Esophagus muscularis mucosa (tissue), 4 donors: ENCODE data around the gene ARID4B. TPM values are rescaled to one million over a fixed set of nuclear protein-coding genes. Genes with fewer than 3 reads are reported as not detected.

Experiments used
- DNase-seq: peaks from one replicate; pipeline ENCODE4 v3.0.0-alpha.2; 2017; ENCODE audit errors: extremely low spot score
- H3K27ac ChIP-seq, 4 donors: fragments of 200-600 bp; sonication (generic); replicated peaks in 1 of 4; 1 replicate in 3 of 4; 2 replicates in 1 of 4; pipeline ENCODE4 v1.5.1; 2016 to 2019; ENCODE audit warnings: mild to moderate bottlenecking in 1 of 4
- H3K27me3 ChIP-seq, 4 donors: fragments of 200-600 bp; sonication (generic); one replicate each; pipeline versions ENCODE4 v1.5.1 to v1.6.0; 2016 to 2019
- H3K36me3 ChIP-seq, 4 donors: fragments of 200-600 bp; sonication (generic); one replicate each; pipeline ENCODE4 v1.5.1; 2016 to 2019
- H3K4me1 ChIP-seq, 4 donors: fragments of 200-600 bp; sonication (generic); one replicate each; pipeline ENCODE4 v1.5.1; 2016 to 2019
- H3K4me3 ChIP-seq, 4 donors: fragments of 200-600 bp; sonication (generic); 1 replicate in 2 of 4; 2 replicates in 2 of 4; pipeline ENCODE4 v1.5.1; 2016 to 2019; ENCODE audit warnings: mild to moderate bottlenecking in 4 of 4, moderate library complexity in 1 of 4
- H3K9me3 ChIP-seq, 4 donors: fragments of 200-600 bp; sonication (generic); 1 replicate in 3 of 4; 2 replicates in 1 of 4; pipeline ENCODE4 v1.5.1; 2016 to 2019
- CTCF ChIP-seq, 3 experiments: fragments of 200-600 bp in 2 of 3; fragments of 450-650 bp in 1 of 3; sonication (generic) in 2 of 3; IDR thresholded peaks; one replicate each; pipeline ENCODE4 v1.5.1; 2017 to 2019; ENCODE audit warnings: antibody characterized with exemption in 3 of 3, mild to moderate bottlenecking in 2 of 3, moderate library complexity in 1 of 3
- EP300 ChIP-seq: sonication (generic); formaldehyde crosslinking; IDR thresholded peaks from one replicate; pipeline ENCODE4 v1.6.1; 2017; ENCODE audit warnings: antibody characterized with exemption
- POLR2A ChIP-seq: fragments of 450-650 bp; IDR thresholded peaks from one replicate; pipeline ENCODE4 v1.6.1; 2017; ENCODE audit warnings: antibody characterized with exemption, moderate library complexity, mild to moderate bottlenecking, low read depth
- POLR2AphosphoS5 ChIP-seq, 2 donors: sonication (generic); formaldehyde crosslinking; IDR thresholded peaks; one replicate each; pipeline ENCODE4 v1.6.1; 2017; ENCODE audit warnings: antibody characterized with exemption in 2 of 2
- WGBS: methylation state at CpG from one replicate; pipeline ENCODE4 v1.1.5; 2018; 5-methylcytosine and 5-hydroxymethylcytosine counted together
- intact Hi-C: fragments of 100-400 bp; cut with DNase I; formaldehyde crosslinking; loops from one replicate; pipeline ENCODE4 v1.15.1; 2023
- total RNA-seq, 4 donors: library from RNA; depleted of rRNA; stranded (reverse); fragments of >200 nt; gene quantifications; one replicate each; pipeline versions ENCODE4 v1.1.0 to v1.2.1, GENCODE V29; 2016

The ARID4B gene
- total RNA-seq, 4 donors from 2014 or later, result 23.0 to 38.2 (median 29.2) TPM

- WGBS, result 85% methylated on average over 6 of the region's 6 CpGs
- Histone ChIP-seq H3K27ac (no peak overlapping the region), H3K4me1 (peaks cover 4 to 61% (median 38%) of the 10 kb centered on the region in 4 donors), H3K27me3 (no peaks in the 10 kb centered on the region), H3K4me3 (no peak overlapping the region), H3K9me3 (no peaks in the 10 kb centered on the region), H3K36me3 (no peaks in the 10 kb centered on the region)
- intact Hi-C loops, result no loop called here
- no peak for TF ChIP-seq POLR2A
- TF ChIP-seq EP300, result no peak
- TF ChIP-seq POLR2AphosphoS5 (IDR thresholded peaks at IDR 0.05), result no peak
- no peak for TF ChIP-seq CTCF (IDR thresholded peaks at IDR 0.05)
- no peak for DNase-seq
Observed at GRCh38 chr1:235291599-235292091, 36.3 kb downstream of the ARID4B start.

GRCh38 chr1:235290740-235291502, 37.1 kb downstream of the ARID4B start:
- 98% methylated on average over 12 of the region's 12 CpGs for WGBS
- Histone ChIP-seq H3K27ac (no peak overlapping the region), H3K9me3 (no peaks in the 10 kb centered on the region), H3K4me3 (no peak overlapping the region), H3K4me1 (peaks cover 4 to 64% (median 40%) of the 10 kb centered on the region in 4 donors), H3K36me3 (no peaks in the 10 kb centered on the region), H3K27me3 (no peaks in the 10 kb centered on the region)
- intact Hi-C loops, result no loop called here
- no peak for TF ChIP-seq POLR2AphosphoS5 (IDR thresholded peaks at IDR 0.05)
- no peak for TF ChIP-seq EP300
- no peak for TF ChIP-seq POLR2A
- TF ChIP-seq CTCF (IDR thresholded peaks at IDR 0.05), result no peak
- DNase-seq, result no peak

GRCh38 chr1:235289859-235290739, 37.9 kb downstream of the ARID4B start:
- Histone ChIP-seq H3K4me3 (no peak overlapping the region), H3K4me1 (peaks cover 4 to 57% (median 41%) of the 10 kb centered on the region in 4 donors), H3K27ac (no peak overlapping the region), H3K9me3 (no peaks in the 10 kb centered on the region), H3K36me3 (no peaks in the 10 kb centered on the region), H3K27me3 (no peaks in the 10 kb centered on the region)
- TF ChIP-seq POLR2A (no peak), POLR2AphosphoS5 (IDR thresholded peaks at IDR 0.05) (no peak), CTCF (IDR thresholded peaks at IDR 0.05) (no peak), EP300 (no peak)
- 87% methylated on average over 12 of the region's 12 CpGs for WGBS
- intact Hi-C loops, result no loop called here
- DNase-seq, result no peak

GRCh38 chr1:235287208-235287882, 40.6 kb downstream of the ARID4B start:
- 85% methylated on average over 4 of the region's 4 CpGs for WGBS
- TF ChIP-seq POLR2AphosphoS5 (IDR thresholded peaks at IDR 0.05), result no peak
- TF ChIP-seq EP300, result no peak
- no peak for TF ChIP-seq CTCF (IDR thresholded peaks at IDR 0.05)
- TF ChIP-seq POLR2A, result no peak
- no peak for DNase-seq
- no peaks in the 10 kb centered on the region for H3K27me3 ChIP-seq
- no peaks in the 10 kb centered on the region for H3K9me3 ChIP-seq
- no peak overlapping the region for H3K27ac ChIP-seq
- intact Hi-C loops, result no loop called here
- peaks cover 4 to 57% (median 42%) of the 10 kb centered on the region in 4 donors for H3K4me1 ChIP-seq
- H3K4me3 ChIP-seq, result no peak overlapping the region
- no peaks in the 10 kb centered on the region for H3K36me3 ChIP-seq
